Brain microvascular endothelial cell (primary cell): ENCODE measurements around the gene ISOC1.

Source experiments
- DNase-seq: peaks from one replicate; pipeline ENCODE4 v3.0.0-alpha.2; 2020
- H3K27ac ChIP-seq: fragments of 250-450 bp; sonication (Bioruptor Pico); 2 replicates; pipeline ENCODE4 v1.5.1; 2020; ENCODE audit warnings: mild to moderate bottlenecking, moderate library complexity
- H3K27me3 ChIP-seq: fragments of 250-450 bp; sonication (Bioruptor Pico); replicated peaks from 2 replicates; pipeline ENCODE4 v1.5.1; 2020; ENCODE audit warnings: mild to moderate bottlenecking
- H3K36me3 ChIP-seq: fragments of 250-450 bp; sonication (Bioruptor Pico); replicated peaks from 2 replicates; pipeline ENCODE4 v1.5.1; 2020; ENCODE audit warnings: mild to moderate bottlenecking
- H3K4me3 ChIP-seq: 2 replicates; pipeline ENCODE4 v1.5.1; 2011; ENCODE audit warnings: low read depth, mild to moderate bottlenecking, control low read depth, low read length, moderate library complexity
- CTCF ChIP-seq: IDR thresholded peaks from 2 replicates; pipeline ENCODE4 v1.5.1; 2011; ENCODE audit warnings: low read depth, mild to moderate bottlenecking, moderate library complexity, low read length, control low read depth, inconsistent platforms; ENCODE audit errors: missing control alignments
- in situ Hi-C: cut with HindIII; loops from 2 replicates; pipeline ENCODE4 v1.10.0; 2017; ENCODE audit warnings: low sequenced_read_pairs, low pct_ligation_motif_present

The ISOC1 gene

GRCh38 chr5:129113867-129114266 lies 19.3 kb downstream of the ISOC1 start:
- in situ Hi-C loops, result no loop called here
- Histone ChIP-seq H3K4me3 (no peak overlapping the region), H3K27me3 (no peaks in the 10 kb centered on the region), H3K27ac (no peak overlapping the region), H3K36me3 (no peaks in the 10 kb centered on the region)
- DNase-seq, result no peak
- no peak for TF ChIP-seq CTCF

- Histone ChIP-seq H3K36me3 (no peaks in the 10 kb centered on the region), H3K27me3 (no peaks in the 10 kb centered on the region), H3K27ac (no peak overlapping the region), H3K4me3 (no peak overlapping the region)
- no peak for TF ChIP-seq CTCF
- no peak for DNase-seq
- in situ Hi-C loops, result no loop called here
Measured at GRCh38 chr5:129114539-129115193, 20.1 kb downstream of the ISOC1 start.

- TF ChIP-seq CTCF, result no peak
- Histone ChIP-seq H3K27me3 (no peaks in the 10 kb centered on the region), H3K27ac (no peak overlapping the region), H3K36me3 (no peaks in the 10 kb centered on the region), H3K4me3 (no peak overlapping the region)
- DNase-seq, result no peak
- in situ Hi-C loops, result no loop called here
Measured at GRCh38 chr5:129115680-129116079, 21.1 kb downstream of the ISOC1 start.

- in situ Hi-C loops, result no loop called here
- Histone ChIP-seq H3K27me3 (no peaks in the 10 kb centered on the region), H3K27ac (no peak overlapping the region), H3K4me3 (no peak overlapping the region), H3K36me3 (no peaks in the 10 kb centered on the region)
- no peak for TF ChIP-seq CTCF
- DNase-seq, result no peak
Measured at GRCh38 chr5:129116797-129117196, 22.2 kb downstream of the ISOC1 start.

- Histone ChIP-seq H3K27ac (no peak overlapping the region), H3K4me3 (no peak overlapping the region), H3K27me3 (no peaks in the 10 kb centered on the region), H3K36me3 (no peaks in the 10 kb centered on the region)
- in situ Hi-C loops, result no loop called here
- no peak for TF ChIP-seq CTCF
- DNase-seq, result no peak
Measured at GRCh38 chr5:129118405-129118804, 23.9 kb downstream of the ISOC1 start.

GRCh38 chr5:129118826-129119225 lies 24.3 kb downstream of the ISOC1 start:
- DNase-seq, result no peak
- no peaks in the 10 kb centered on the region for H3K36me3 ChIP-seq
- H3K4me3 ChIP-seq, result no peak overlapping the region
- TF ChIP-seq CTCF, result no peak
- no peaks in the 10 kb centered on the region for H3K27me3 ChIP-seq
- in situ Hi-C loops, result no loop called here
- no peak overlapping the region for H3K27ac ChIP-seq
